RWPE1 (cell line): ENCODE measurements around the gene TMPRSS5.
"Not testable (repeated sequence)": the region's sequence is repeated elsewhere in the genome, so short reads cannot be mapped to it uniquely, and the experiment has no call there.

Experiments used
- CTCF ChIA-PET: fragments of 350-600 bp; sonication (Branson Sonifier 250); formaldehyde crosslinking; extraction: SDS; loops from one replicate; lab custom pipeline; 2021; lab: Yijun Ruan, JAX
- POLR2A ChIA-PET: fragments of 400-600 bp; formaldehyde crosslinking; extraction: SDS; loops from one replicate; lab custom pipeline; 2020; ENCODE audit warnings: antibody characterized with exemption; ENCODE audit not compliant: low non-redundant PET; lab: Yijun Ruan, JAX
- DNase-seq: peaks from one replicate; pipeline ENCODE4 v3.0.0; 2012; ENCODE audit warnings: low spot score
- H3K27ac ChIP-seq: fragments of 450-650 bp; 2 replicates; pipeline ENCODE4 v1.5.1; 2017
- CTCF ChIP-seq: fragments of 450-650 bp; conservative IDR thresholded peaks from 2 replicates; pipeline ENCODE4 v1.5.1; 2017; ENCODE audit warnings: low read depth, mild to moderate bottlenecking

TMPRSS5 gene

DNA sequence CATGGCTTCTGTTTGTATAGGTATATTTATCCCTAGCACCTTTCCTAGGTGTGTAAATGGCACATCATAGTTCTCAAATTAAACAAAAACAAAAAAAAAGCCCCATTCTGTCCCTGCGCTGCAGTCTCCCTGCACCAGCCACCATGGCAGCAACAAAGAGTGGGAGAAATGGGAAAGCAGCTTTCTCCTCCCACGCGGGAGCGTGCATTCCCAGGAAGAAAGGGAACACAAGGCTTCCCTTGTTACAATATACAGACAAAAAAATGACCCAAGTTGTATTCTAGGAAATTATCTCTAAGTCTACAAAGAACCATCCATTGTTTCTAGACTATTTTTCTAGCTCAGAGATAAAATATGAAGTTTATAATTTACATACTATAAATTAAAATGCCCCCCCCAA lies 16.1 kb upstream of the TMPRSS5 start:
- no peak for DNase-seq
- no peak for TF ChIP-seq CTCF
- ChIA-PET CTCF (no interaction called here), POLR2A (no interaction called here)
- H3K27ac ChIP-seq, result no peak overlapping the region

GRCh38 chr11:113721462-113722066 lies 15.5 kb upstream of the TMPRSS5 start:
- TF ChIP-seq CTCF, result no peak
- ChIA-PET POLR2A (no interaction called here), CTCF (no interaction called here)
- H3K27ac ChIP-seq, result no peak overlapping the region
- no peak for DNase-seq

DNA sequence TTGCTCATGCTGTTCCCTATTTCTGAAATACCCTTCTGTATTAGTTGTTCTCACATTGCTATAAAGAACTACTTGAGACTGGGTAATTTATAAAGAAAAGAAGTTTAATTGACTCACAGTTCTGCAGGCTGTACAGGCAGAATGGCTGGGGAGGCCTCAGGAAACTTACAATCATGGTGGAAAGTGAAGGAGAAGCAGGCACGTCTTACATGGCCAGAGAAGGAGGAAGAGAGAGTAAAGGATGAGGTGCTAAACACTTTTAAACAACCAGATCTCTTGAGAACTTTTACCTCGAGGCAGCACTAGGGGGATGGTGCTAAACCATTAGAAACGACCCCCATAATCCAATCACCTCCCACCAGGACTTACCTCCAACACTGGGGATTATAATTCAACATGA lies 14.4 kb upstream of the TMPRSS5 start:
- H3K27ac ChIP-seq, POLR2A ChIA-PET, CTCF ChIA-PET, DNase-seq: not testable (repeated sequence)

- DNase-seq, result no peak
- no peak for TF ChIP-seq CTCF
- ChIA-PET CTCF (interaction anchor here (0.5 to 0.6 kb wide), 2 partner anchors 12 to 157 kb away, joined by 3 to 4 read pairs; no protein-coding TSS in a partner anchor), POLR2A (no interaction called here)
- no peak overlapping the region for H3K27ac ChIP-seq
Measured at GRCh38 chr11:113715882-113716625, 9.9 kb upstream of the TMPRSS5 start.

- no peak for DNase-seq
- TF ChIP-seq CTCF, result no peak
- no peak overlapping the region for H3K27ac ChIP-seq
- POLR2A ChIA-PET, result no interaction called here
- CTCF ChIA-PET, result no interaction called here
Measured at GRCh38 chr11:113715273-113715672, 9.2 kb upstream of the TMPRSS5 start.

DNA sequence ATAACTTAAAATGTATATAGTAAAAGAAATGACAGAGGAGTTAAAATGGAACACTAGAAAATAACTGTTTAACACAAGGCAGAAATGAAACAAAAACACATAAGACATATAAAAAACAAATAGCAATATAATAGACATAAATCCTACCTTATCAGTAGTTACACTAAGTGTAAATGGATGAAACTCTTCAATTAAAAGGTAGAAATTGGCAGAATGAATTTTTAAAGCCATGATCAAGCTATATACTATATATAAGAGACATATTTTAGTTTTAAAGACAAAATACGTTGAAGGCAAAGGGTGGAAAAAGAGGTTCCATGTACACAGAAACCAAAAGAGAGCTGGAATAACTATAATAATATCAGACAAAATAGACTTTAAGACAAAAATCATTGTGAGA lies 4.9 kb upstream of the TMPRSS5 start:
- DNase-seq, result no peak
- CTCF ChIA-PET, result no interaction called here
- TF ChIP-seq CTCF, result no peak
- POLR2A ChIA-PET, result no interaction called here
- no peak overlapping the region for H3K27ac ChIP-seq

GRCh38 chr11:113703551-113703950 lies 2.6 kb downstream of the TMPRSS5 start:
- POLR2A ChIA-PET, DNase-seq, CTCF ChIA-PET, H3K27ac ChIP-seq: not testable (repeated sequence)
